HG03108 (cell line): ENCODE measurements around the gene UGT1A10.

ENCODE experiments used
- ATAC-seq: cut with Tn5 transposase; IDR thresholded peaks from one replicate; pipeline ENCODE4 v1.9.1; 2021; ENCODE audit warnings: moderate library complexity; ENCODE audit not compliant: unreplicated experiment

The UGT1A10 gene

GRCh38 chr2:233801357-233802131, 165.3 kb downstream of the UGT1A10 start:
- no peak for ATAC-seq

GRCh38 chr2:233802132-233802815, 166.0 kb downstream of the UGT1A10 start:
- no peak for ATAC-seq

DNA sequence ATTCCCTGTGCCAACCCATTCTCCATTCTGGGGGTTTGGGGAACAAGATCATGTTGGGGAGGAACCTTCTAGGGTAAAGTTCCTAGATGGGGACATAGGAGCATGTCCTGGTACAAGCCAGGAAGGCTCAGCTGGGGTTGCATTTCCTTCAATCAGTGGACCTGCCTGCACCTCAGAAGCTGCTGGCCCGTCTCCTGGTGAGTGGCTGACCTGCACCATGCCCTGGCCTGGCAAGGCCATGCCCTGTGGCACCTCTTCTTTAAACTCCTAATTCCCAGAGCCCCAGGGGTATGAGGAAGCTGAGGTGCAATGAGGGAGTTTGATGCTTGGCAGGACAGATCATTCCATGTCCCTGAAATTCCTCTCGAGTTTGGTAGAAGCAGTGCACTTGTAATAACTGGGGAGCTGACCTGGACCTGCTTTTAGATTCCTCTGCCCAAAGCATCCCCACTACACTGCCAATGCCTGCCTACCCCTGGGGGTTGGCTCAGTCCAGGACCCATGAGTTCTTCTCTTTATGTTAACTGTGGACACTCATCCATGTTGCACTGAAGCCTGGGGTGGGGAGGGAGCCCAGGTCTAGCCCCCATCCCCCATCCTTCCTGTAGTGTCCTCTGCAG, 167.2 kb downstream of the UGT1A10 start:
- ATAC-seq = no peak

DNA sequence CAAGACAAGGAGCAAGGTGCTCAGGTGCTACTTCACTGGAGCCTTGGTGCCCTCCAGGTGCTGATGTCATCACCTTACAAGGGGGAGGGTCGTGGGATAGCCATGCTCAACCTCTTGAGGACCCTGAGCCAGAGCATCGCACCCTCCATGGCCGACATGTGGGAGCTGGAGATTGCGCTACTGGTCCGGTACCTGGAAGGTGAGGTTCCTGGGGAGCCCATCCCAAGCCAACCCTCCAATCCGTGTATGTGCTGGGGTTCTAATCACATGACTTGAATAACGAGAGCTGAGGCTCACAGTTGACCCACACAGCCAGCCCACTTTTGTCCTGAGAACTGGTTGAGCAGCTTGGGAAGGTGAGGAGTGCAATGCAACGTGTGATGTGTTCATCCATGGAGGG, 167.7 kb downstream of the UGT1A10 start:
- no peak for ATAC-seq

DNA sequence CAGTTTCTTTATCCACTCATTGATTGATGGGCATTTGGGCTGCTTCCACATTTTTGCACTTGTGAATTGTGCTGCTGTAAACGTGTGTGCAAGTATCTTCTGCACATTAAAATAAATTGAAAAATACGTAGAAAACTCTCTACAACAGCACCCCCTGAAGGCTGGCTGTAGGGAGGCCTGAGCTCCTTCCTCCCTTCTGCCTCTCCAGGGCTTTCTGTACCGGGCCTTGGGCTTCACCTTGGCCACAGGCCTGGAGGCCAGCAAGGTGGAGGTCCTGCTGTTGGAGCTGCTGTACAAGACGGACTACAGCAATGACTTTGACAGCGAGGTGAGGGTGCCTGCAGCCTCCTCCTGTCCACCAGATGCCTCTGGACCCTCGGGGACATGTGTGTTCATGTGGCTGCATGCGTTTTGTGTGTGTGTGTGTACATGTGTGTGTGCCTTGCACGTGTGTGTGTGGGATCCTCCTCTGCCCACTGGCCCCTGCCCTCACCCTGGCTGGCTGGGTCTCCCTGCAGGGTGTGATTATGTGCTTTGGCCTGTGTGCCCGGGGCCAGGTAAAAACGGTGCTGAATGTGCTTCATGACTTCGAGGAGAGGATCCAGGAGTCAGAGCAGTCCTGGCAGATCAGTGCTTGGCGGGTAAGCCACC, 171.1 kb downstream of the UGT1A10 start:
- no peak for ATAC-seq

DNA sequence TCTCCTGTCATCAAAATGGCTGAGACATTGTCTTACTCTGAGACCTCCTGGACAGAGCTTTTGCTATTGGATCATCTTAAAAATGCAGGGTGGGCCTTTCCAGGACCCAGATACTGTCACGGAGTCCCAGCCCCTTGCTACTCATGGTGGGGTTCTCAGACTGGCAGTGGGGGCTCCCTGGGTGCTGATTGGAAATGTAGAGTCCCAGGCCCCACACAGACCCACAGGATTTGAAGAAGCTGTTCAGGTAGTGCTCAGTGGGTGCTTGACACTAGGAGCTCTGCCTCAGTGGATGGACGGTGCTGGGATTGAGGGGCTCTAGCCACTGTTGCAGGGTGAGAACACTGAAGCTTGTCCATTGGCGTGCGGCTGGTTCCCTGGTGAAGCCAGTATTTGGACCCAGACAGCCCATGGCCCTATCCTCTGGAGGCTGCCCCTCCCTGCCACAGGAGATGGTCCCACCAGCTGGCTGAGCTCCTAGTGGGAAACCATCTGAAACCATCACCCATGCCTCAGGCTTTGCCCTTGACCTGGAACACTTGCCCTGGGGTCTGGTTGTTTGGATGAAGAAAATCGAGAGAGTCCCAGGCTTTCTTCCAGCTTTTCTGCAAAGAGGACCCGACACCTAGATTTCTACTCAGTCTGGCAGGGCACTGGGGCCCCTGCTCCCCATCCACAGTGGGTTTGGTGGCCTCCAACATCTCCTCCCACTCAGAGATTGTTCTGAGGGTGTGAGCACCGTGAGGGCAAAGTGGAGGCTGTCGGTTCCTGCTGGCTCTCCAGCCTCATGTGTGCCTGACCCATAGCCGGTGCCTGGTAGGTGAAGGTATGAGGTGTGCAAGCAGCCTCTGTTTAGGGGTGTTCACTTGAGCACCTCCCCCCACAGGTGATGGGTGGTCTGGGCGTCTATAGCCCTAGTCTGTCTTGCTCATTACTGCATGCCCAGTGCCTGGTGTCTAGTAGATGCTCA, 172.0 kb downstream of the UGT1A10 start:
- ATAC-seq = no peak

GRCh38 chr2:233810385-233810784, 174.1 kb downstream of the UGT1A10 start:
- no peak for ATAC-seq

- ATAC-seq = no peak
These were observed 174.8 kb downstream of the UGT1A10 start for GRCh38 chr2:233811087-233811486.

DNA sequence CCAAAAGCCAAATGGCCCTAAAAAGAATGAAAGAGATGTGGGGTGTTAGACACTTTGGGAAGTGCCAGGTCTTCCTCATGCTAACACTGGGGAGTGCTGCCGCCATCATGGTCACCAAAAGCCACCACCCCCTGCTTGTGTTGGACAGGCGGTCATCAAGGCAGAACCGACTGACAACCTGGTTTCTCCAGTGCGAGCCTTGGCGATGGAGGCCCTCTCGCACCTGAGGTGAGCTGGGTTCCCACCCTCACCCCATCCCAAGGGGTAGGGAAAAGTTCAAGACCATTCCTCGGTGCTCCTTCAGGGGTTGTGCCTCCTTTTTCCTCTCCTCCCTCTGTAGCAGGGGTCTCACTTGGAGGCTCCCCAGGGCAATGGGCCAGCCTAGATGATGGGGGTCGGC, 175.5 kb downstream of the UGT1A10 start:
- no peak for ATAC-seq

DNA sequence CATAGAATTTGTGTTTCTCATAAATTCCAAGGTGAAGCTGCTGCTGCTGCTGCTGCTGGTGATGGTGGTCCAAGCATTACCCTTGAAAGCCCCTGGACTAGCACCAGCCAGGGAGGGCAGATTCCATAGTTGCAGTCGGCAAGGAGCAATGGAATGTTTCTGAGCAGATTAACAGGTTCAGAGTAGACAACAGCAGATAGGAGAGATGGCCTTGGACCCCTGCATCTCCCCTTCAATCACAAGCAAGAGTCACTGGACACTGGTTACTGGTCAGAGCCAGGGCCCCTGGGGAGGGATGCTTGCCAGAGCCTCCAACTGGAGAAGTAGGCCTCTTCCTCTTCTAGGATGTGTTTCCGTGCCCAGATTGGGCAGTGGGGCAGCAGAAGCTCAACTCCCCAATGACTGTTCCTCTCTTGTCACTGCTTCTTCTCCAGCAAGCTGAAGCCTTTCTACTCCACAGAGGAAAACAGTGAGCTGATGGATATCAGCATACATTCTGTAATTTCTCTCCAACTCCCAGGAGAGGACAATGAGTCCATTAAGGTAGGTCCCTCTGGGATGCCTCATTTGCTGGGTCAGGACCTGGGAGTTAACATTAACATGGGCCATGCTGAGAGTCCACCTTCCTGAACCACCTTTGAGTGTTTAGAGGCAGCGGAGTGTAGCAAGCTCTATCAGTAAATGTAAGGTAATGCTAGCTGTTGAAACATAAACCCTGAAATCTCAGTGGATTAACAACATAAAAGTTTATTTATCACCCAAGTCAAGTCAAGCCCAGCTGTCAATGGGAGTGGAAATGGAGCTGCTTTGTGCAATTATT, 177.2 kb downstream of the UGT1A10 start:
- no peak for ATAC-seq

- no peak for ATAC-seq
These were observed 178.0 kb downstream of the UGT1A10 start for GRCh38 chr2:233814056-233814835.

DNA sequence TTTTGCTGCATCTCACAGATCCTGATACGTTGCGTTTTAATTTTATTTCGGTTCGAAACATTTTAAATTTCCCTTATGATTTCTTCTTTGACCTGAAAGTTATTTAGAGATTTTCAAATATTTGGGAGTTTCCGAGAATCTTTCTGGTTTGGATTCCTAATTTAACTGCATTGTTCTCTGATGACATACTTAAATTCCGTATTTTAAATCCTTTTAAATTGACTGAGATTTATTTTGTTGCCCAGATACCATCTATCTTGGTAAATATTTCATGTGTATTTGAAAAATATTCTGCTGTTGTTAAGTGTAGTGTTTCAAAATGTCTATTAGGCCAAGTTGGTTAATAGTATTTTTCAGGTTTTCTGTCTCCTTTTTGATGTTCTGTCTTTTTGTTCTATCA, 179.6 kb downstream of the UGT1A10 start:
- no peak for ATAC-seq

DNA sequence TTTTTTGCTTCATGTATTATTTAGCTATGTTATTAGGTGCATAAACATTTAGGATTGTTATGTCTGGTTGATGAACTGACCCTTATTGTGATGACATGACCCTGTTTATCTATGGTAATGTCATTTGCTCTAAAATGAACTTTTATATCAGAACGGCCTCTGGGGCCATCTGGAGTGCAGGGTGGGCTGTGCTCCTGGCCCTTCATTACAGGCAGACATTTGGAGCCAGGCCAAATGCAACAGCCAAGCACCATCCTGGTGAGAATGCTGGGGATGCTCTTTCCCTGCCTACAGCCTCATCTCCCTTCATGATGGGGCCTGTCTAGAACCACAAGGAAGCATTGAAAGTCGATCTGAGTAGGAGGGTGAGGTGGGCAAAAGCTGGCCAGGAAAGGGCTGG, 180.1 kb downstream of the UGT1A10 start:
- no peak for ATAC-seq

- no peak for ATAC-seq
These were observed 180.5 kb downstream of the UGT1A10 start for GRCh38 chr2:233816771-233817170.

DNA sequence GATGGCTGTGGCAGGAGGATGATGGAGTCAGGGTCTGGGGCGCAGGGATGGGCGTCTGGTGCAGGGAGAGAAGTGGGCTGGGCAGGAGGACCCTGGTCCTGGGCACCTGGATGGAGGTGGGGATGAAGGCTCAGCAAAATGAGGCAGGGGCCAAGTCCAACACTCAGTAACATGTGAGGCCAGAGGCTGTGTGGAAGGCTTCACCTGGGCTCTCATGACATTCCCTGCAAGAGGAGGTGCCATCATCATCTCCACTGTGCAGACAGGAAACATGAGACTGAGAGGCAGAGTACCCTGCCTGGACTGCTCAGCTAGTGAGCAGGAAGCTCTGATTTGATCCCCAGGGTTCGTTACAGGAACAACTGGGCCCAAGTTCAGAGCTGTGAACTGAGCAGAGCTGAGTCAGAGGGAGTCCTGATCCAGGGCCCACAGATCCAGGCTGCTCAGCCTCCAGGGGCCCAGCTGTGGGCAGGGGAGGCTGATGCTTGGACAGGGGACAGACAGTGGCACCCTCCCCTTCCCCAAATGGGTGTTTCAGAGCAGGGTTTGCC, 181.2 kb downstream of the UGT1A10 start:
- ATAC-seq = no peak

DNA sequence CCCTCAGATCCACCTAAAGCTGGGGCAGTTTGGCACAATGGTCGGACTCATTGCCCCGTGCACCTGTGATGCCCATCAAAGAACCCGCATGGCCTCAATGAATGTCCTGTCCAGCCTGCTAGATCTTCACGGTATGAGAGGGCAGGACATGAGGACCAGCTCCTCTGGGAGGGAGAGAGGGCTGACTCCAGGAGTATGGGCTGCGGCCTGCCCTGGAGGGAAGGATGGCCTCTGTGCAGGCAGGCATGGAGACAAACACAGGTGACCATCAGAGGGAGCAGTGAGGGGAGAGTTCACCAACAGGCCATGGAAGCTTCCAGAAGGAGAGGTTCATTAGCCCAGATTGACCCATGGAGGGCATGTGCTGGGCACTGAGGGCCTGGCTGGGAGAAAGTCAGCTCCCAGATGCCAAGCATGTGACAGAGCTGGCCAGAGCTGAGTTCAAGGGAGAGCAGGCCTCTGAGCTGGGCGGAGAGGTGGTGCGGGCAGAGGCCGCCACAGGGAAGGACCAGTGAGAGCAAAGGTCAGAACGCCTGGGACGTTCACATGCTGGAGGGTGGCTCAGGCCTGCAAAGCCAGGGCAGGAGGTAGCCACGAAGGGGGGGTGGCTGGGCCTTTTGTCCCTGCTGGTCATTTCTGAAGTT, 181.9 kb downstream of the UGT1A10 start:
- ATAC-seq = no peak

DNA sequence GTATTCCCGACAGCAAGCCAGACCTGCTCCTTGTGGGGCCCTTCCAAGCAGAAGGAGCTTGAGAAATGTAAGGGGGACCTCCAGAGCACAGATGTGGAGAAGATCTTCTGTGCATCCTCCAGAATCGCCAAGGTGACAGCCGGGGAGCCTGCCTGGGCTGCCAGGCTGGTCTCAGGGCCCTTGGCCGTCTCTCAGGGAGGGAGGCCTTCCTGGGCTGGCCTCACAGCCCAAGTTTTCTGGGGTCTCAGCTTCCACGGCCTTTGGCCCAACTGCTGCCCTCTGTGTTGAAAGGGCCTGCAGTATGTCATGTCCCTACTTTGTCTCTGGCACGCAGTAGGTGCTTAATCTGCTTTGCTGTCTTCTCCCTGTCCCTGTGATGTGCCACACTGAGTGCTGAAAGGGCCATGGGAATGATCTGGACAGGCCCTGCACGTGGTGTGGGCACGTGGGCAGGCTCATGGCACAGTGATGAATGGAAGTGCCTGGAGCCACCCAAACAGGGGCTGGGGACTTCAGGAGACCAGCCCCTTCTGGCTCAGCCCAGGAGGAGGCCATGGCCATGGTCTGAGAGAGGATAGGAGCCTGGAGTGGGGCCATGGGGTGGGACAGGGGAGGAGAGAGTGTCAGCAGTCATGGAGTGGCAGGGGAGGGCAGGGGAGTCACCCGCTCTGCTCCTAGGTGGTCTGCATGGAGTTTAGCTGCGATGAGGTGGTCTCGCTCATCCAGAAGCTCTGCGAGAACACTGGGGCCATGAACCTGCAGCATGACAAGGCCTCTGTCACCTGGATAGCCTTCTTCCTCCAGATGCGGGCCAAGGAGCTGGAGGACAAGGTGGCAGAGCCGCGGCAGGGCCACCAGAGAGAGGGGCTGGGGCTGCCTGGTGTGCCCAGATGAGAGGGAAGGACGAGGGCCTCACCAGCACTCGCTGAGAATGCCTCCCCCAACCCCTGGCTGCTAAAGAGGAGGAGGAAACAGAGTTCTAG, 182.7 kb downstream of the UGT1A10 start:
- ATAC-seq = no peak
